GM11168 (cell line): ENCODE data around the gene AQP12A.
"Not testable (repeated sequence)": the region's sequence is repeated elsewhere in the genome, so short reads cannot be mapped to it uniquely, and the experiment has no call there.

Experiments used
- in situ Hi-C: fragments of 300-500 bp; cut with MboI; formaldehyde crosslinking; loops from one replicate; pipeline ENCODE4 v1.12.0; 2022; ENCODE audit warnings: low sequenced_read_pairs; ENCODE audit not compliant: unreplicated experiment

Gene AQP12A

GRCh38 chr2:240655931-240656886 is 35.5 kb upstream of the AQP12A start:
- in situ Hi-C loops = no loop called here

- in situ Hi-C loops = not testable (repeated sequence)
These were observed 31.8 kb upstream of the AQP12A start for GRCh38 chr2:240659883-240660282.

- in situ Hi-C loops = no loop called here
These were observed 29.0 kb upstream of the AQP12A start for GRCh38 chr2:240662681-240663080.

- in situ Hi-C loops = no loop called here
These were observed 28.0 kb upstream of the AQP12A start for GRCh38 chr2:240663546-240664190.

- in situ Hi-C loops = no loop called here
These were observed 27.0 kb upstream of the AQP12A start for GRCh38 chr2:240664622-240665021.

GRCh38 chr2:240670402-240670801 is 21.3 kb upstream of the AQP12A start:
- in situ Hi-C loops = no loop called here

GRCh38 chr2:240670950-240671349 is 20.7 kb upstream of the AQP12A start:
- in situ Hi-C loops = no loop called here

GRCh38 chr2:240672076-240672700 is 19.5 kb upstream of the AQP12A start:
- in situ Hi-C loops = no loop called here

- in situ Hi-C loops = no loop called here
These were observed 18.9 kb upstream of the AQP12A start for GRCh38 chr2:240672701-240673190.

GRCh38 chr2:240674461-240675184 is 17.0 kb upstream of the AQP12A start:
- in situ Hi-C loops = not testable (repeated sequence)

- in situ Hi-C loops = not testable (repeated sequence)
These were observed 16.3 kb upstream of the AQP12A start for GRCh38 chr2:240675345-240675744.

- in situ Hi-C loops = not testable (repeated sequence)
These were observed 13.6 kb upstream of the AQP12A start for GRCh38 chr2:240678043-240678442.

GRCh38 chr2:240678909-240679308 is 12.8 kb upstream of the AQP12A start:
- in situ Hi-C loops = not testable (repeated sequence)

- in situ Hi-C loops = not testable (repeated sequence)
These were observed 11.5 kb upstream of the AQP12A start for GRCh38 chr2:240680185-240680584.

GRCh38 chr2:240682431-240683224 is 9.0 kb upstream of the AQP12A start, which contains the start of gene AQP12B:
TSS of gene AQP12B (minus strand) at chr2:240682885. CDS start at chr2:240682837, 48 bp downstream.
- in situ Hi-C loops = not testable (repeated sequence)

- in situ Hi-C loops = not testable (repeated sequence)
These were observed 8.2 kb upstream of the AQP12A start for GRCh38 chr2:240683329-240683979.

GRCh38 chr2:240683980-240684728 is 7.5 kb upstream of the AQP12A start:
- in situ Hi-C loops = not testable (repeated sequence)

- in situ Hi-C loops = no loop called here
These were observed 5.8 kb upstream of the AQP12A start for GRCh38 chr2:240685771-240686371.
